ENCODE data around the gene PRICKLE2.

DNA sequence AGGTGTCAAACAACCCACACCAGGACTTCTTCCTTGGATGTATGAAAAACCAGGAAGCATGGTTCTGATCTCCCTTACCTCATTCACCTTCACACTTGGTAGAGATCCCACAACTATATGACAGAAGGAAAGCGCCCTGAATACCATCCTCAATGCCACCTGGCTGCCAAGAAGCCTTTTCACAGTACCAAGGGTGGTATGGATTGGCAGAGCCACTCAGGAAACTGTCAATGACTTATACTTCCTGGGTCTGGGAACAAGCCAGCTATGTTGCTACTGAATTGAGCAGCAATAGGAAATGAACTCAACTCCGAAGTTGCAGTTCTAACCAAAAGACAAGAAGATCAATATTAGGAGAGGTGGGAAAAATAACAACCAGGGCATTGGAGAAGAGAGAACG, 129.5 kb downstream of the PRICKLE2 start:
- TF ChIP-seq, protein P1, sequence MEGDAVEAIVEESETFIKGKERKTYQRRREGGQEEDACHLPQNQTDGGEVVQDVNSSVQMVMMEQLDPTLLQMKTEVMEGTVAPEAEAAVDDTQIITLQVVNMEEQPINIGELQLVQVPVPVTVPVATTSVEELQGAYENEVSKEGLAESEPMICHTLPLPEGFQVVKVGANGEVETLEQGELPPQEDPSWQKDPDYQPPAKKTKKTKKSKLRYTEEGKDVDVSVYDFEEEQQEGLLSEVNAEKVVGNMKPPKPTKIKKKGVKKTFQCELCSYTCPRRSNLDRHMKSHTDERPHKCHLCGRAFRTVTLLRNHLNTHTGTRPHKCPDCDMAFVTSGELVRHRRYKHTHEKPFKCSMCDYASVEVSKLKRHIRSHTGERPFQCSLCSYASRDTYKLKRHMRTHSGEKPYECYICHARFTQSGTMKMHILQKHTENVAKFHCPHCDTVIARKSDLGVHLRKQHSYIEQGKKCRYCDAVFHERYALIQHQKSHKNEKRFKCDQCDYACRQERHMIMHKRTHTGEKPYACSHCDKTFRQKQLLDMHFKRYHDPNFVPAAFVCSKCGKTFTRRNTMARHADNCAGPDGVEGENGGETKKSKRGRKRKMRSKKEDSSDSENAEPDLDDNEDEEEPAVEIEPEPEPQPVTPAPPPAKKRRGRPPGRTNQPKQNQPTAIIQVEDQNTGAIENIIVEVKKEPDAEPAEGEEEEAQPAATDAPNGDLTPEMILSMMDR (conservative IDR thresholded peaks at IDR 0.05; ENCODE audit: low read depth, low read length) = no peak
- TF ChIP-seq EZH2 (IDR thresholded peaks at IDR 0.05; ENCODE audit: borderline replicate concordance, low read depth, low read length, poor library complexity, severe bottlenecking) = no peak

Data from A673 (cell line).